Activated gamma-delta T cell treated with Interleukin-2 at 50 U/mL for 16 hours (primary cell): ENCODE measurements around the gene KRTAP12-2.

Source experiments
- DNase-seq: peaks from one replicate; pipeline ENCODE4 v3.0.0-alpha.2; 2020

The KRTAP12-2 gene

GRCh38 chr21:44666401-44667320 is at the start of gene KRTAP12-2:
Gene KRTAP12-2 (minus strand): TSS chr21:44666927. CDS start chr21:44666886, 41 bp downstream.
- no peak for DNase-seq

GRCh38 chr21:44714905-44715304 is 48.2 kb upstream of the KRTAP12-2 start:
- DNase-seq, result no peak

GRCh38 chr21:44713846-44714245 is 47.1 kb upstream of the KRTAP12-2 start:
- no peak for DNase-seq

GRCh38 chr21:44713130-44713529 is 46.4 kb upstream of the KRTAP12-2 start:
- no peak for DNase-seq

GRCh38 chr21:44712203-44713028 is 45.7 kb upstream of the KRTAP12-2 start:
- no peak for DNase-seq

GRCh38 chr21:44711327-44712202 is 44.8 kb upstream of the KRTAP12-2 start, which contains the start of gene TSPEAR:
Gene TSPEAR (minus strand): TSS chr21:44711572. CDS start chr21:44711514, 58 bp downstream.
- DNase-seq, result no peak

GRCh38 chr21:44710756-44711326 is 44.1 kb upstream of the KRTAP12-2 start:
- no peak for DNase-seq

GRCh38 chr21:44710294-44710665 is 43.6 kb upstream of the KRTAP12-2 start:
- no peak for DNase-seq

GRCh38 chr21:44709426-44710293 is 42.9 kb upstream of the KRTAP12-2 start:
- no peak for DNase-seq

GRCh38 chr21:44708866-44709425 is 42.2 kb upstream of the KRTAP12-2 start:
- no peak for DNase-seq

- no peak for DNase-seq
Measured at GRCh38 chr21:44708213-44708865, 41.6 kb upstream of the KRTAP12-2 start.

GRCh38 chr21:44706706-44707581 is 40.2 kb upstream of the KRTAP12-2 start:
- DNase-seq, result no peak

- DNase-seq, result no peak
Measured at GRCh38 chr21:44706026-44706705, 39.4 kb upstream of the KRTAP12-2 start.

- no peak for DNase-seq
Measured at GRCh38 chr21:44704636-44705001, 37.9 kb upstream of the KRTAP12-2 start.

GRCh38 chr21:44703731-44704635 is 37.3 kb upstream of the KRTAP12-2 start:
- no peak for DNase-seq

GRCh38 chr21:44702973-44703730 is 36.4 kb upstream of the KRTAP12-2 start:
- no peak for DNase-seq
